Breast epithelium (tissue), 4 donors: Measurements from ENCODE around the gene YAP1. TPM values are rescaled to one million over a fixed set of nuclear protein-coding genes. Genes with fewer than 3 reads are reported as not detected.

ENCODE experiments used
- DNase-seq, 2 donors: peaks; one replicate each; pipeline ENCODE4 v3.0.0-alpha.2; 2019; ENCODE audit warnings: low spot score in 2 of 2
- H3K27ac ChIP-seq, 2 donors: fragments of 200-600 bp; sonication (generic) in 1 of 2; one replicate each; pipeline ENCODE4 v1.5.1; 2016 to 2019; ENCODE audit warnings: mild to moderate bottlenecking in 1 of 2
- H3K27me3 ChIP-seq, 2 donors: fragments of 200-600 bp; sonication (generic) in 1 of 2; one replicate each; pipeline versions ENCODE4 v1.5.1 to v1.6.0; 2017 to 2019; ENCODE audit warnings: control low read depth in 1 of 2, mild to moderate bottlenecking in 1 of 2
- H3K36me3 ChIP-seq: fragments of 200-600 bp; one replicate; pipeline ENCODE4 v1.5.1; 2019
- H3K4me1 ChIP-seq, 2 donors: fragments of 200-600 bp; sonication (generic); one replicate each; pipeline ENCODE4 v1.5.1; 2016 to 2019; ENCODE audit warnings: control low read depth in 1 of 2
- H3K4me3 ChIP-seq, 3 donors: fragments of 200-600 bp; sonication (generic); 1 replicate in 2 of 3; 2 replicates in 1 of 3; pipeline ENCODE4 v1.5.1; 2016 to 2019; ENCODE audit warnings: mild to moderate bottlenecking in 3 of 3, moderate library complexity in 2 of 3
- H3K9me3 ChIP-seq, 2 donors: fragments of 200-600 bp; sonication (generic) in 1 of 2; one replicate each; pipeline ENCODE4 v1.5.1; 2016 to 2019; ENCODE audit warnings: control low read depth in 1 of 2
- POLR2A ChIP-seq: fragments of 450-650 bp; IDR thresholded peaks from one replicate; pipeline ENCODE4 v1.6.1; 2016; ENCODE audit warnings: antibody characterized with exemption, mild to moderate bottlenecking, moderate library complexity
- POLR2AphosphoS5 ChIP-seq, 3 donors: sonication (generic); formaldehyde crosslinking; IDR thresholded peaks; one replicate each; pipeline ENCODE4 v1.6.1; 2017; ENCODE audit warnings: antibody characterized with exemption in 3 of 3
- intact Hi-C: fragments of 100-400 bp; cut with DNase I; formaldehyde crosslinking; loops from one replicate; pipeline ENCODE4 v1.15.1; 2023; ENCODE audit warnings: low total_unique reads
- total RNA-seq, 3 donors: library from RNA; depleted of rRNA; stranded (reverse); fragments of >200 nt; gene quantifications; one replicate each; pipeline ENCODE4 v1.1.0, GENCODE V29; 2016
- TF ChIP-seq, protein P1 (sequence below), 3 donors: fragments of 450-650 bp; IDR thresholded peaks; one replicate each; pipeline ENCODE4 v1.5.1; 2016 to 2017; ENCODE audit warnings: antibody characterized with exemption in 3 of 3, mild to moderate bottlenecking in 3 of 3, moderate library complexity in 3 of 3

The YAP1 gene
- total RNA-seq, 3 donors from 2014 or later, result 179 to 215 (median 184) TPM

DNA sequence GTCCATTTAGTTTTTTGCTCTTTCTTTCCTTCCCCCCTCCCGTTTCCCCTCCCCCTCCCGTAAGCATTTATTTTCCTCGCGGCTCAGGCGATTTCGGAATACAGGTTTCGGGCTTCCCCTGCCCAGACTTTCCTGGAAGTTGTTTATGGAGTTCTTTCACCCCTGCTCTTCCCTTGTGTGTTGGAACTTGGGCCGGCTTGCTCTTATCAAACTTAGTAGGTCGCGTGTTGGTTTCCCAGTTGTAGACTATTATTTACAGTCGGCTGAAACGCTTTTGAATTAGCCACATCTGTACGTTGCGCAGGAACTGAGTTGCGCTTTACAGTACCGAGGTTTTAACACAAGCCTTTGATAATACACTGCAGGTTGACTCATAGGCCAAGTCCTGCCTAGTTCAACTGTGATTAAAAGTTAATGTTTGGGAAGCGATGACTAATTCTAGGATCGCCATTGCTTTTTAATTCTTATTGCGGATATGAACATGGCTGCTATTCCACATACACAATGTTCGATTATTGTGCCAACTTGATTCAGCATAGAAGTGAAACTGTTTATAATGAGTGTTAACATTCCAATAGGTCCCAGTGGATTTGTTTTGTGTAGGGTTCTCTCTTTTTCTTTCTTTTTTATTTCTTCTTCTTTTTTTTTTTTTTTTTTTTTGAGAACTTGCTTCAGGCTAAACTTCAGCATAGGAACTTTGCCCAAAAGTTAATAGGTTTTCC lies 1.7 kb downstream of the YAP1 start:
- no peaks in the 10 kb centered on the region for H3K36me3 ChIP-seq
- H3K4me3 ChIP-seq, result peak overlapping the region; percentile 94 to 100 (median 95)
- peak overlapping the region; percentile 99 to 100 for H3K27ac ChIP-seq
- no peak for DNase-seq
- TF ChIP-seq, protein P1, sequence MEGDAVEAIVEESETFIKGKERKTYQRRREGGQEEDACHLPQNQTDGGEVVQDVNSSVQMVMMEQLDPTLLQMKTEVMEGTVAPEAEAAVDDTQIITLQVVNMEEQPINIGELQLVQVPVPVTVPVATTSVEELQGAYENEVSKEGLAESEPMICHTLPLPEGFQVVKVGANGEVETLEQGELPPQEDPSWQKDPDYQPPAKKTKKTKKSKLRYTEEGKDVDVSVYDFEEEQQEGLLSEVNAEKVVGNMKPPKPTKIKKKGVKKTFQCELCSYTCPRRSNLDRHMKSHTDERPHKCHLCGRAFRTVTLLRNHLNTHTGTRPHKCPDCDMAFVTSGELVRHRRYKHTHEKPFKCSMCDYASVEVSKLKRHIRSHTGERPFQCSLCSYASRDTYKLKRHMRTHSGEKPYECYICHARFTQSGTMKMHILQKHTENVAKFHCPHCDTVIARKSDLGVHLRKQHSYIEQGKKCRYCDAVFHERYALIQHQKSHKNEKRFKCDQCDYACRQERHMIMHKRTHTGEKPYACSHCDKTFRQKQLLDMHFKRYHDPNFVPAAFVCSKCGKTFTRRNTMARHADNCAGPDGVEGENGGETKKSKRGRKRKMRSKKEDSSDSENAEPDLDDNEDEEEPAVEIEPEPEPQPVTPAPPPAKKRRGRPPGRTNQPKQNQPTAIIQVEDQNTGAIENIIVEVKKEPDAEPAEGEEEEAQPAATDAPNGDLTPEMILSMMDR (IDR thresholded peaks at IDR 0.05), result no peak
- peak; percentile 17 for TF ChIP-seq POLR2A
- peak in 2 of 3 donors; percentile 37 to 44 for TF ChIP-seq POLR2AphosphoS5 (IDR thresholded peaks at IDR 0.05)
- H3K27me3 ChIP-seq, result no peaks in the 10 kb centered on the region
- H3K9me3 ChIP-seq, result no peaks in the 10 kb centered on the region
- intact Hi-C loops, result loop anchor here (10.0 kb wide), 1 partner anchor 143 kb away; no protein-coding TSS in a partner anchor
- H3K4me1 ChIP-seq, result no peaks in the 10 kb centered on the region

DNA sequence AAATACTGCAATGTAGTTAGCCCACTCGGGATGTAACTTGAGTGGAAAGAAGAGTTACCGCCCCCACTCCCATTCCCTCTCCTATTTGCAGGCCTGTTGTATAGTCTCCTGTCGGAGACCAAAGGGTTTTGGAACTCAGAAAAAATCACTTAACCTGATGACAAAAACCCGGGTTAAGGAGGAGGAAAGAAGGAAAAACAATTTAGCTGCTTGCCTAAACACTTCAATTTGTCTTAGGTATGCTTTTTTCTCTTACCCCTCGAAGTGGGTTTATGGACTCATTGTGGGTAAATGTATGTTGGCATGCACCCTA lies 2.2 kb downstream of the YAP1 start:
- H3K27me3 ChIP-seq, result no peaks in the 10 kb centered on the region
- H3K4me3 ChIP-seq, result peak overlapping the region; percentile 94 to 100 (median 95)
- H3K9me3 ChIP-seq, result no peaks in the 10 kb centered on the region
- H3K36me3 ChIP-seq, result no peaks in the 10 kb centered on the region
- no peak for DNase-seq
- TF ChIP-seq POLR2A, result no peak
- TF ChIP-seq, protein P1 (IDR thresholded peaks at IDR 0.05), result no peak
- no peak for TF ChIP-seq POLR2AphosphoS5 (IDR thresholded peaks at IDR 0.05)
- intact Hi-C loops, result loop anchor here (10.0 kb wide), 1 partner anchor 142 kb away; no protein-coding TSS in a partner anchor
- peak overlapping the region; percentile 99 to 100 for H3K27ac ChIP-seq
- no peaks in the 10 kb centered on the region for H3K4me1 ChIP-seq

DNA sequence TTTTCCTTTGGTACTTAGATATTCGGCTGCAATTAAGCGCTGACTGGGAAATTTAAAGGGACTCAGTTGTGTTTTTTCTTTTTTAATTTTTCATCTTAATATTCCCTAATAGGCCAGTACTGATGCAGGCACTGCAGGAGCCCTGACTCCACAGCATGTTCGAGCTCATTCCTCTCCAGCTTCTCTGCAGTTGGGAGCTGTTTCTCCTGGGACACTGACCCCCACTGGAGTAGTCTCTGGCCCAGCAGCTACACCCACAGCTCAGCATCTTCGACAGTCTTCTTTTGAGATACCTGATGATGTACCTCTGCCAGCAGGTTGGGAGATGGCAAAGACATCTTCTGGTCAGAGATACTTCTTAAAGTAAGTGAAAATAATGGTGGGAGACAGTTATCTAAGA lies 3.8 kb downstream of the YAP1 start:
- no peak for TF ChIP-seq POLR2AphosphoS5 (IDR thresholded peaks at IDR 0.05)
- intact Hi-C loops, result loop anchor here (10.0 kb wide), 1 partner anchor 141 kb away; no protein-coding TSS in a partner anchor
- no peak for DNase-seq
- Histone ChIP-seq H3K4me3 (peak overlapping the region in 1 of 3 donors; percentile 32), H3K4me1 (no peaks in the 10 kb centered on the region), H3K27ac (peak overlapping the region; percentile 53 to 99), H3K9me3 (no peaks in the 10 kb centered on the region), H3K36me3 (no peaks in the 10 kb centered on the region), H3K27me3 (no peaks in the 10 kb centered on the region)

DNA sequence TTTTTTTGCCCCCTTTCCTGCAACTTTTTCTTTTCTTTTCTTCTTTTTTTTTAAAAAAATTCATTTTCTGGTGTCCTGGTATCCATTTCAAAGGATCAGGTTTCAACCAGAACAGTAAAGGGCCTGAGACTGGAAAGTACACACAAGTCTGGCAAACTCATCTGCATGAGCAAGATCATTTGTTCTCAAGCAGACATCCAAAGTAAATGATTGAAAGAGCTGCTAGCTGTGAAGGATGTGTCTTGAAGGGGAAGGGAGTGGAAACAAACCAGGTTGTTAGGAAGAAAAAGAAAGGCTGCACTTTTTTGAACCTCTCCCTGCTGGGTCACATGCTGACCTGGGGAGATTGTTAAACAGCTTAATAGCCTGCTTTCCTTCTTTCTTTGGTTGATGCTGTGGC lies 5.3 kb downstream of the YAP1 start:
- H3K36me3 ChIP-seq, result no peaks in the 10 kb centered on the region
- H3K4me3 ChIP-seq, result no peak overlapping the region
- peak overlapping the region in 1 of 2 donors; percentile 51 for H3K27ac ChIP-seq
- intact Hi-C loops, result loop anchor here (10.0 kb wide), 1 partner anchor 139 kb away; no protein-coding TSS in a partner anchor
- H3K4me1 ChIP-seq, result peaks cover 0 to 5% of the 10 kb centered on the region in 2 donors
- no peaks in the 10 kb centered on the region for H3K9me3 ChIP-seq
- TF ChIP-seq, protein P1 (IDR thresholded peaks at IDR 0.05), result no peak
- DNase-seq, result no peak
- no peaks in the 10 kb centered on the region for H3K27me3 ChIP-seq

DNA sequence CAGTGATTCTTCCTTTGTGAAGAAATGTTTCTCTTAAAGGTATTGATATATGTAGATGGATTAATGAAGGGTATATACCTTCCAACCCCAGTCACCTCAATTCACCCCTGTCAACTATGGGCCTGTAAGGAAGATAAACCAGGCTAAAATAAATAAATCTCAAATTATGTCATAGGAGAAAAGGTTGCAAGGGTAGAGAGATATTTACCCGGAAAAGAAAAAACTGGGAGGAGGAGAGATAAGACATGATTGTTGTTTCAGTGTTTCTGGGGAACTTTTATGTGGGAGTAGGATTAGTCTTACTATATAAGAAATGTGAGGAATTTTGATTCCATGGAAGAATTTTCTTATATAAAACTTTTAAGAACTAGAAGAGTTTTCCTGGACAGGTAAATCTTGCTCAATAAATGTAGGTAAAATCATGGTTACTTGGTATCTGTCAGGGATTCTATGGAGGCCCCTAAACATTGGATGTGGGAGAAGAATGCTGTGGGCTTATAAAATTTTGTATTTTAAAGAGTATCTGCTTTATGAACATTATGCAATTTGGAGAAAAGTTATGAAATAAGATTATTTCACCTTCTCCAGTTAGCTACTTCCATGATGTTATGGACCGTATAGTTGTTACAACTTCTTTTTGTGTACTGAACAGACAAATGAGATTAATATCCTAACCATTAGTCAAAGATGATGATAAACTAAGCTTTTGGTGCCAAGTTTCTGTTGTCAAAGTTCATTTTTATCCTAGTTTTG lies 6.4 kb downstream of the YAP1 start:
- H3K27ac ChIP-seq, result peak overlapping the region in 1 of 2 donors; percentile 51
- no peak for DNase-seq
- H3K9me3 ChIP-seq, result no peaks in the 10 kb centered on the region
- TF ChIP-seq POLR2A, result no peak
- no peak for TF ChIP-seq POLR2AphosphoS5 (IDR thresholded peaks at IDR 0.05)
- TF ChIP-seq, protein P1 (IDR thresholded peaks at IDR 0.05), result no peak
- no peak overlapping the region for H3K4me3 ChIP-seq
- H3K36me3 ChIP-seq, result no peaks in the 10 kb centered on the region
- H3K27me3 ChIP-seq, result no peaks in the 10 kb centered on the region
- H3K4me1 ChIP-seq, result peaks cover 0 to 10% of the 10 kb centered on the region in 2 donors
- intact Hi-C loops, result loop anchor here (10.0 kb wide), 1 partner anchor 138 kb away; no protein-coding TSS in a partner anchor
